HCT116 (cell line): ENCODE results near the gene MTO1.

Experiments used
- CTCF ChIP-seq, 3 experiments: fragments of 200-600 bp in 1 of 3; sonication (generic) in 1 of 3; IDR thresholded peaks in 2 of 3; conservative IDR thresholded peaks in 1 of 3; 2 replicates each; pipeline ENCODE4 v1.5.1; 2012 to 2017; ENCODE audit warnings: low read depth in 2 of 3, low read length in 2 of 3, antibody characterized with exemption in 1 of 3, borderline replicate concordance in 1 of 3, control low read depth in 1 of 3, mild to moderate bottlenecking in 1 of 3, mixed read lengths in 1 of 3, mixed run types in 1 of 3, moderate library complexity in 1 of 3; ENCODE audit not compliant: insufficient read depth in 1 of 3
- EGR1 ChIP-seq: IDR thresholded peaks from 2 replicates; pipeline ENCODE4 v1.6.1; 2012; ENCODE audit warnings: low read depth
- EZH2 ChIP-seq: fragments of 200-600 bp; sonication (generic); IDR thresholded peaks from 2 replicates; pipeline ENCODE4 v1.6.1; 2017; ENCODE audit warnings: antibody characterized with exemption, mixed run types
- MAX ChIP-seq: IDR thresholded peaks from 2 replicates; pipeline ENCODE4 v1.6.1; 2012
- POLR2A ChIP-seq: IDR thresholded peaks from 2 replicates; pipeline ENCODE4 v1.7.0; 2011; ENCODE audit warnings: borderline replicate concordance; ENCODE audit not compliant: insufficient read depth, insufficient read length; ENCODE audit errors: extremely low read depth
- POLR2AphosphoS5 ChIP-seq: IDR thresholded peaks from 2 replicates; pipeline ENCODE4 v1.6.1; 2011; ENCODE audit warnings: mild to moderate bottlenecking, low read depth, low read length, moderate library complexity
- SP1 ChIP-seq: IDR thresholded peaks from 2 replicates; pipeline ENCODE4 v1.6.1; 2012; ENCODE audit warnings: low read depth

GRCh38 chr6:73528897-73529296 lies 67.4 kb downstream of the MTO1 start:
- TF ChIP-seq MAX (no peak), EGR1 (no peak), CTCF (IDR thresholded peaks at IDR 0.05 in 2 of 3, conservative IDR thresholded peaks at IDR 0.05 in 1 of 3; ENCODE audit: borderline replicate concordance in 1 of 3, insufficient read depth in 1 of 3, low read depth in 2 of 3, low read length in 2 of 3) (no peak), POLR2A (no peak), POLR2AphosphoS5 (no peak), EZH2 (no peak), SP1 (no peak)
